Measurements from ENCODE around the gene CCDC136.

CCDC136 gene

GRCh38 chr7:128833946-128834325 is 42.2 kb downstream of the CCDC136 start:
- no peaks in the 10 kb centered on the region for H3K79me2 ChIP-seq (ENCODE audit: insufficient read depth, low read length)

GRCh38 chr7:128835231-128835751 is 43.5 kb downstream of the CCDC136 start:
- TF ChIP-seq, protein P1, sequence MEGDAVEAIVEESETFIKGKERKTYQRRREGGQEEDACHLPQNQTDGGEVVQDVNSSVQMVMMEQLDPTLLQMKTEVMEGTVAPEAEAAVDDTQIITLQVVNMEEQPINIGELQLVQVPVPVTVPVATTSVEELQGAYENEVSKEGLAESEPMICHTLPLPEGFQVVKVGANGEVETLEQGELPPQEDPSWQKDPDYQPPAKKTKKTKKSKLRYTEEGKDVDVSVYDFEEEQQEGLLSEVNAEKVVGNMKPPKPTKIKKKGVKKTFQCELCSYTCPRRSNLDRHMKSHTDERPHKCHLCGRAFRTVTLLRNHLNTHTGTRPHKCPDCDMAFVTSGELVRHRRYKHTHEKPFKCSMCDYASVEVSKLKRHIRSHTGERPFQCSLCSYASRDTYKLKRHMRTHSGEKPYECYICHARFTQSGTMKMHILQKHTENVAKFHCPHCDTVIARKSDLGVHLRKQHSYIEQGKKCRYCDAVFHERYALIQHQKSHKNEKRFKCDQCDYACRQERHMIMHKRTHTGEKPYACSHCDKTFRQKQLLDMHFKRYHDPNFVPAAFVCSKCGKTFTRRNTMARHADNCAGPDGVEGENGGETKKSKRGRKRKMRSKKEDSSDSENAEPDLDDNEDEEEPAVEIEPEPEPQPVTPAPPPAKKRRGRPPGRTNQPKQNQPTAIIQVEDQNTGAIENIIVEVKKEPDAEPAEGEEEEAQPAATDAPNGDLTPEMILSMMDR (IDR thresholded peaks at IDR 0.05; ENCODE audit: low read length), result no peak
- TF ChIP-seq EZH2 (IDR thresholded peaks at IDR 0.05; ENCODE audit: borderline replicate concordance, low read length), result no peak
- H3K79me2 ChIP-seq (ENCODE audit: insufficient read depth, low read length), result no peaks in the 10 kb centered on the region
- no peak overlapping the region for H3K9ac ChIP-seq (ENCODE audit: low read length)
- H4K20me1 ChIP-seq (ENCODE audit: insufficient read depth, low read length), result no peaks in the 10 kb centered on the region
- no peak overlapping the region for H3K4me2 ChIP-seq (ENCODE audit: low read length)
- no peak overlapping the region for H3K4me3 ChIP-seq (ENCODE audit: low read depth, low read length, poor library complexity, severe bottlenecking)
- H3K36me3 ChIP-seq (ENCODE audit: insufficient read depth, low read length), result no peaks in the 10 kb centered on the region
- H3K9me2 ChIP-seq (ENCODE audit: low read depth, low read length), result no peaks in the 10 kb centered on the region
- no peaks in the 10 kb centered on the region for H3K4me1 ChIP-seq (ENCODE audit: insufficient read depth, low read length, severe bottlenecking)
- peaks cover 7% of the 10 kb centered on the region for H3K27me3 ChIP-seq (ENCODE audit: insufficient read depth, low read length)
- no peak overlapping the region for H2AFZ ChIP-seq (ENCODE audit: low read length)
- H3K9me3 ChIP-seq (ENCODE audit: low read length), result no peaks in the 10 kb centered on the region
- H3K27ac ChIP-seq (ENCODE audit: low read depth, low read length, poor library complexity, severe bottlenecking), result no peak overlapping the region
- H3F3A ChIP-seq (ENCODE audit: insufficient read depth, low read length), result no peaks in the 10 kb centered on the region

More at GRCh38 chr7:128833946-128834325, 42.2 kb downstream of the CCDC136 start:
- H3K4me1 ChIP-seq (ENCODE audit: insufficient read depth, low read length, severe bottlenecking), result no peaks in the 10 kb centered on the region
- no peaks in the 10 kb centered on the region for H4K20me1 ChIP-seq (ENCODE audit: insufficient read depth, low read length)
- no peak overlapping the region for H3K4me3 ChIP-seq (ENCODE audit: low read depth, low read length, poor library complexity, severe bottlenecking)
- H3K4me2 ChIP-seq (ENCODE audit: low read length), result no peak overlapping the region
- TF ChIP-seq, protein P1 (IDR thresholded peaks at IDR 0.05; ENCODE audit: low read length), result no peak
- TF ChIP-seq EZH2 (IDR thresholded peaks at IDR 0.05; ENCODE audit: borderline replicate concordance, low read length), result no peak
- H3F3A ChIP-seq (ENCODE audit: insufficient read depth, low read length), result no peaks in the 10 kb centered on the region
- no peaks in the 10 kb centered on the region for H3K9me2 ChIP-seq (ENCODE audit: low read depth, low read length)
- H3K9me3 ChIP-seq (ENCODE audit: low read length), result no peaks in the 10 kb centered on the region
- peaks cover 17% of the 10 kb centered on the region for H3K27me3 ChIP-seq (ENCODE audit: insufficient read depth, low read length)
- H3K27ac ChIP-seq (ENCODE audit: low read depth, low read length, poor library complexity, severe bottlenecking), result no peak overlapping the region
- no peak overlapping the region for H2AFZ ChIP-seq (ENCODE audit: low read length)
- no peak overlapping the region for H3K9ac ChIP-seq (ENCODE audit: low read length)
- H3K36me3 ChIP-seq (ENCODE audit: insufficient read depth, low read length), result no peaks in the 10 kb centered on the region

DNA sequence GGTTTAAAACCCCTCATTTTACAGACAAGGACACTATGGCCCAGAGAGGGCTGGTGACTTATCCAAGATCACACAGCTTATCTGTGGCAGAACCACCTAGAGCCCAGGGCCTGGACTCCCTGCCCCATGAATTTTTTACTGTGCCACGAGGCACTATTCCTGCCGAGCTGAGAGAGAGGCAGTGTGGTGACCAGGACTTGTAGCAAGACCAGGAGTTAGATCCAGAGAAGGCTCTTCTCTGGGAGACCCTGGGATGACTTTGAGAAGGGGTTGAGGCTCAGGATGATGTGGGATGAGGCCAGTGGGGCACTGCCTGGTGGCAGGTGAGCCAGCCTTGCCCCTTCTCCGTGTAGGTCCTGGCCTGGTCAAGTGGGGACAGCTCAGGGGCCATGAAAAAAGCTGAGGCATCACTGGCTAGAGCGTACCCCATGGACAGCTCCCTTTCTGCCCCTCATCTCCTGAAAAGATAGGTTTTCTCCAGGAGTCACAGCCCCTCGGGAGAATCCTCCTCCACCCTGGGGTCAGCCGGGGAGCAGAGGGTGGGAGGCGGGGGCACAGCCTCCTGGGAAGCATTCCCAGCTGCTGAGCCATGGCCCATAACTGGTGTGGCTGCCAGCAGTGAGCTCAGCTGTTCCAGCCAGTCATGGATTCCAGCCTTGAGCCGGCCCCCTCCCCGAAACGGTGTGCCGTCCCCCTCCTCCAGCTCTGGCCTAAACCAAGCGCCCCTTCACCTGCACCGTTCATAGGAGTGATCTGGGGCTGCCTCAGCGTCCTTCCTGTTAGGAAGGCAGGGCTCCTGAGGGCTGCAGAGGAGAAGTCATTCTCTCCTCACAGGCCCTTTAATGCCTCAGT is 44.2 kb downstream of the CCDC136 start:
- no peak overlapping the region for H3K4me3 ChIP-seq (ENCODE audit: low read depth, low read length, poor library complexity, severe bottlenecking)

More for the DNA sequence above, 44.2 kb downstream of the CCDC136 start:
- H3F3A ChIP-seq (ENCODE audit: insufficient read depth, low read length), result no peaks in the 10 kb centered on the region
- no peak overlapping the region for H3K27ac ChIP-seq (ENCODE audit: low read depth, low read length, poor library complexity, severe bottlenecking)
- no peaks in the 10 kb centered on the region for H3K36me3 ChIP-seq (ENCODE audit: insufficient read depth, low read length)
- TF ChIP-seq, protein P1 (IDR thresholded peaks at IDR 0.05; ENCODE audit: low read length), result no peak
- TF ChIP-seq EZH2 (IDR thresholded peaks at IDR 0.05; ENCODE audit: borderline replicate concordance, low read length), result no peak
- no peaks in the 10 kb centered on the region for H4K20me1 ChIP-seq (ENCODE audit: insufficient read depth, low read length)
- peaks cover 5% of the 10 kb centered on the region for H3K27me3 ChIP-seq (ENCODE audit: insufficient read depth, low read length)
- no peak overlapping the region for H2AFZ ChIP-seq (ENCODE audit: low read length)
- H3K4me1 ChIP-seq (ENCODE audit: insufficient read depth, low read length, severe bottlenecking), result no peaks in the 10 kb centered on the region
- H3K9ac ChIP-seq (ENCODE audit: low read length), result no peak overlapping the region
- H3K79me2 ChIP-seq (ENCODE audit: insufficient read depth, low read length), result no peaks in the 10 kb centered on the region
- H3K4me2 ChIP-seq (ENCODE audit: low read length), result no peak overlapping the region
- H3K9me3 ChIP-seq (ENCODE audit: low read length), result no peaks in the 10 kb centered on the region
- H3K9me2 ChIP-seq (ENCODE audit: low read depth, low read length), result no peaks in the 10 kb centered on the region

Data from OCI-LY1 (cell line).